HepG2 (cell line): ENCODE measurements around the gene RNF114. TPM values are rescaled to one million over a fixed set of nuclear protein-coding genes. Genes with fewer than 3 reads are reported as not detected.

Source experiments
- ATAC-seq: fragments of 200-7000 bp; cut with Tn5 transposase; 3 replicates; pipeline ENCODE4 v1.9.1; 2020; ENCODE audit warnings: mild to moderate bottlenecking, moderate library complexity
- BruUV-seq: library from RNA; stranded (reverse); fragments of 400-500 nt; replicated peaks from 2 replicates; lab custom pipeline; 2021; lab: Mats Ljungman, UMichigan
- CTCF ChIA-PET: fragments of 300-600 bp; formaldehyde crosslinking; extraction: SDS; loops from one replicate; lab custom pipeline; 2021; ENCODE audit warnings: low total read pairs, inconsistent platforms, low intra/inter-chr PET ratio; lab: Yijun Ruan, JAX
- POLR2A ChIA-PET: fragments of 350-600 bp; sonication (Branson Sonifier 250); formaldehyde crosslinking; loops from one replicate; lab custom pipeline; 2020; ENCODE audit warnings: antibody characterized with exemption, inconsistent platforms; lab: Yijun Ruan, JAX
- DNase-seq: peaks from one replicate; pipeline ENCODE4 v3.0.0-alpha.2; 2015; ENCODE audit warnings: low spot score
- FAIRE-seq: peaks from 3 replicates; lab custom pipeline; 2011; peaks lifted over from hg19 to GRCh38; lab: Jason Lieb, UNC
- H2AFZ ChIP-seq: one replicate; pipeline ENCODE4 v1.6.1; 2011; ENCODE audit warnings: low read length, inconsistent platforms
- H3K27ac ChIP-seq: fragments of 300-600 bp; 3 replicates; pipeline ENCODE4 v1.8.0; 2011; ENCODE audit warnings: mixed run types, mild to moderate bottlenecking, mixed read lengths, low read length, inconsistent platforms; ENCODE audit not compliant: insufficient read depth; ENCODE audit errors: extremely low read length
- H3K27me3 ChIP-seq, 2 experiments: fragments of 200-600 bp in 1 of 2; 2 replicates in 1 of 2; 3 replicates in 1 of 2; pipeline versions ENCODE4 v1.6.0 to v1.8.0; 2011; ENCODE audit warnings: low read length in 2 of 2, mild to moderate bottlenecking in 2 of 2, moderate library complexity in 2 of 2, inconsistent platforms in 1 of 2; ENCODE audit not compliant: insufficient read depth in 2 of 2, control insufficient read depth in 1 of 2
- H3K36me3 ChIP-seq, 2 experiments: fragments of 200-600 bp in 1 of 2; replicated peaks in 1 of 2; 2 replicates in 1 of 2; 3 replicates in 1 of 2; pipeline versions ENCODE4 v1.5.1 to v1.8.0; 2011; ENCODE audit warnings: low read length in 2 of 2, inconsistent platforms in 1 of 2; ENCODE audit not compliant: insufficient read depth in 2 of 2, control insufficient read depth in 1 of 2
- H3K4me1 ChIP-seq: 2 replicates; pipeline ENCODE4 v1.5.1; 2012; ENCODE audit warnings: low read length, inconsistent platforms; ENCODE audit not compliant: insufficient read depth
- H3K4me2 ChIP-seq: 2 replicates; pipeline ENCODE4 v1.6.0; 2011; ENCODE audit warnings: low read depth, low read length, inconsistent platforms
- H3K4me3 ChIP-seq, 3 experiments: fragments of 200-600 bp in 1 of 3; sonication (generic), shearing (Covaris generic) in 1 of 3; replicated peaks in 1 of 3; 2 replicates each; pipeline ENCODE4 v1.5.1; 2011 to 2016; ENCODE audit warnings: low read length in 3 of 3, inconsistent platforms in 2 of 3, low read depth in 2 of 3, mild to moderate bottlenecking in 2 of 3, control low read depth in 1 of 3, mixed read lengths in 1 of 3; ENCODE audit not compliant: insufficient read depth in 1 of 3
- H3K79me2 ChIP-seq: one replicate; pipeline ENCODE4 v1.6.1; 2011; ENCODE audit warnings: low read length, inconsistent platforms; ENCODE audit not compliant: insufficient read depth
- H3K9ac ChIP-seq: 2 replicates; pipeline ENCODE4 v1.6.0; 2011; ENCODE audit warnings: mild to moderate bottlenecking, low read depth, low read length, inconsistent platforms; ENCODE audit not compliant: insufficient read depth
- H3K9me3 ChIP-seq: 2 replicates; pipeline ENCODE4 v1.5.1; 2012; ENCODE audit warnings: mild to moderate bottlenecking, low read length
- H4K20me1 ChIP-seq: 2 replicates; pipeline ENCODE4 v1.6.0; 2011; ENCODE audit warnings: inconsistent platforms, mild to moderate bottlenecking, low read length, moderate library complexity; ENCODE audit not compliant: insufficient read depth
- DZIP1 ChIP-seq: sonication (generic); formaldehyde crosslinking; IDR thresholded peaks from 2 replicates; pipeline ENCODE4 v1.5.0; 2020; ENCODE audit warnings: mild to moderate bottlenecking, missing genetic modification reagents
- GLI4 ChIP-seq: sonication (generic); formaldehyde crosslinking; IDR thresholded peaks from 2 replicates; pipeline ENCODE4 v1.5.1; 2020; ENCODE audit warnings: missing genetic modification reagents, mild to moderate bottlenecking, moderate library complexity, borderline replicate concordance
- HES4 ChIP-seq: sonication (generic); formaldehyde crosslinking; IDR thresholded peaks from 2 replicates; pipeline ENCODE4 v1.9.0; 2021; ENCODE audit warnings: mild to moderate bottlenecking, missing genetic modification reagents, borderline replicate concordance
- HHEX ChIP-seq: IDR thresholded peaks from 2 replicates; pipeline ENCODE4 v1.6.1; 2016; ENCODE audit warnings: control low read depth
- HNRNPUL1 ChIP-seq: fragments of 200-400 bp; formaldehyde crosslinking; IDR thresholded peaks from 2 replicates; pipeline ENCODE4 v1.6.1; 2017; ENCODE audit warnings: low read depth, mild to moderate bottlenecking, low read length, moderate library complexity
- RARG ChIP-seq: sonication (generic); formaldehyde crosslinking; IDR thresholded peaks from 2 replicates; pipeline ENCODE4 v1.4.0; 2020; ENCODE audit warnings: low read depth, mild to moderate bottlenecking, missing genetic modification reagents
- SKIL ChIP-seq: sonication (generic); formaldehyde crosslinking; IDR thresholded peaks from 2 replicates; pipeline ENCODE4 v1.8.0; 2022; ENCODE audit warnings: missing genetic modification reagents, mild to moderate bottlenecking, moderate library complexity, borderline replicate concordance
- SNAPC5 ChIP-seq: sonication (generic); formaldehyde crosslinking; IDR thresholded peaks from 2 replicates; pipeline ENCODE4 v1.8.1; 2023; ENCODE audit warnings: mild to moderate bottlenecking, missing genetic modification reagents, borderline replicate concordance
- SRSF1 ChIP-seq: fragments of 200-400 bp; formaldehyde crosslinking; optimal IDR thresholded peaks from 2 replicates; pipeline ENCODE3; 2017; ENCODE audit warnings: mild to moderate bottlenecking, low read depth, low read length, moderate library complexity
- TRIM24 ChIP-seq: sonication (generic); formaldehyde crosslinking; IDR thresholded peaks from 2 replicates; pipeline ENCODE4 v1.8.0; 2022; ENCODE audit warnings: mild to moderate bottlenecking, missing genetic modification reagents
- ZBTB14 ChIP-seq: sonication (generic); formaldehyde crosslinking; IDR thresholded peaks from 2 replicates; pipeline ENCODE4 v1.4.0; 2020; ENCODE audit warnings: missing genetic modification reagents
- ZNF687 ChIP-seq: sonication (generic); formaldehyde crosslinking; IDR thresholded peaks from 2 replicates; pipeline ENCODE4 v1.5.1; 2020; ENCODE audit warnings: mild to moderate bottlenecking, missing genetic modification reagents, moderate library complexity
- WGBS: methylation state at CpG from one replicate; pipeline ENCODE4 v1.1.6; 2017; ENCODE audit warnings: low lambda C conversion rate; 5-methylcytosine and 5-hydroxymethylcytosine counted together
- in situ Hi-C: cut with HindIII; loops from 2 replicates; pipeline ENCODE4 v1.10.0; 2017; ENCODE audit warnings: low pct_unique_long_range_greater_than_20kb; ENCODE audit not compliant: extremely low pct_ligation_motif_present
- intact Hi-C: fragments of 100-400 bp; cut with micrococcal nuclease; formaldehyde crosslinking; loops from one replicate; pipeline ENCODE4 v1.10.0; 2022; ENCODE audit not compliant: unreplicated experiment
- polyA plus RNA-seq, 8 experiments: library from polyadenylated mRNA; depleted of rRNA in 3 of 8; stranded (reverse) in 7 of 8; unstranded in 1 of 8; fragments of >200 nt; fragmentation: Illumina TruSeq in 4 of 8; extraction: Trizol in 4 of 8; gene quantifications; 2 replicates each; pipeline versions ENCODE4 v1.2.1 to v1.2.3, GENCODE V29; 2011 to 2016; ENCODE audit warnings: low read depth in 4 of 8, missing spikeins in 1 of 8, mixed read lengths in 1 of 8; ENCODE audit not compliant: insufficient read depth in 1 of 8
- total RNA-seq, 5 experiments: library from RNA; depleted of rRNA; stranded (reverse); fragments of >200 nt; fragmentation: Illumina TruSeq; extraction: Trizol; gene quantifications; 2 replicates each; pipeline ENCODE4 v1.2.3, GENCODE V29; 2016; ENCODE audit warnings: low read depth in 1 of 5

RNF114 gene
- total and polyA plus RNA-seq, 2 of the 13 experiments (the other 11 are each of a cell fraction or from before 2014, with no cell fraction given) = 119 to 126 TPM

GRCh38 chr20:49983848-49984408 is 47.7 kb downstream of the RNF114 start:
- ChIA-PET CTCF (interaction anchor here (8.4 kb wide), 1 partner anchor 87 kb away, joined by 163 read pairs; no protein-coding TSS in a partner anchor), POLR2A (interaction anchor here (0.8 to 6.8 kb wide), 3 partner anchors 29 to 87 kb away, joined by 3 to 58 read pairs (median 3); no protein-coding TSS in a partner anchor)
- peaks cover 5 to 29% of the 10 kb centered on the region in 2 experiments for H3K27me3 ChIP-seq
- H3K4me1 ChIP-seq = peaks cover 70% of the 10 kb centered on the region
- peak overlapping the region; percentile 100 for H3K4me2 ChIP-seq
- ATAC-seq (no peak), DNase-seq (no peak), FAIRE-seq (no peak)
- no peak overlapping the region for H2AFZ ChIP-seq
- H3K27ac ChIP-seq = no peak overlapping the region
- no peaks in the 10 kb centered on the region for H3K9me3 ChIP-seq
- H3K4me3 ChIP-seq = peak overlapping the region in 1 of 3 experiments; percentile 93; a peak in 1 of 6 replicates
- H3K36me3 ChIP-seq = no peaks in the 10 kb centered on the region; a peak in 2 of 5 replicates
- intact Hi-C loops (loop anchor here (5.0 kb wide), 1 partner anchor 48 kb away; no protein-coding TSS in a partner anchor), in situ Hi-C loops (loop anchor here (5.0 kb wide), 2 partner anchors 93 to 188 kb away; no protein-coding TSS in a partner anchor)
- no peak overlapping the region for H3K9ac ChIP-seq
- H3K79me2 ChIP-seq = no peaks in the 10 kb centered on the region
- BruUV-seq = no TSS peak
- H4K20me1 ChIP-seq = no peaks in the 10 kb centered on the region
- 93% methylated on average over 18 of the region's 18 CpGs for WGBS
- TF ChIP-seq SNAPC5 (CRISPR knock-in tag) = no peak
- TF ChIP-seq ZNF687 (CRISPR knock-in tag) = peak; percentile 26
- no peak for TF ChIP-seq HNRNPUL1
- peak; percentile 83; the same call in 1 of the 2 replicates for TF ChIP-seq DZIP1 (CRISPR knock-in tag)
- TF ChIP-seq ZBTB14 (CRISPR knock-in tag) = no peak
- TF ChIP-seq SRSF1 = peak; percentile 36
- TF ChIP-seq GLI4 (CRISPR knock-in tag) = no peak
- TF ChIP-seq HHEX = peak; percentile 40; the same call in 1 of the 2 replicates
- no peak for TF ChIP-seq SKIL (CRISPR knock-in tag)
- 0 out of 2 replicates have a peak, but pooled peaks have one; percentile 24 for TF ChIP-seq TRIM24 (CRISPR knock-in tag)
- no peak for TF ChIP-seq RARG (CRISPR knock-in tag)
- 0 out of 2 replicates have a peak, but pooled peaks have one; percentile 33 for TF ChIP-seq HES4 (CRISPR knock-in tag)
